Thymus (tissue), 11 donors: ENCODE results near the gene CNOT2. TPM values are rescaled to one million over a fixed set of nuclear protein-coding genes. Genes with fewer than 3 reads are reported as not detected.

Experiments used
- DNase-seq, 9 donors: peaks; one replicate each; pipeline ENCODE4 v3.0.0-alpha.2; 2013; ENCODE audit warnings: low spot score in 9 of 9, low read depth in 6 of 9, missing footprints in 1 of 9
- H3K27ac ChIP-seq, 2 donors: one replicate each; pipeline ENCODE4 v1.5.1; 2013; ENCODE audit warnings: control low read depth in 1 of 2, low read depth in 1 of 2, low read length in 1 of 2, mild to moderate bottlenecking in 1 of 2, moderate library complexity in 1 of 2
- H3K27me3 ChIP-seq, 2 donors: one replicate each; pipeline ENCODE4 v1.5.1; 2013; ENCODE audit warnings: low read length in 1 of 2; ENCODE audit not compliant: control insufficient read depth in 2 of 2, insufficient read depth in 1 of 2
- H3K36me3 ChIP-seq, 2 donors: one replicate each; pipeline ENCODE4 v1.5.1; 2013; ENCODE audit warnings: low read length in 1 of 2, mild to moderate bottlenecking in 1 of 2, moderate library complexity in 1 of 2; ENCODE audit not compliant: control insufficient read depth in 2 of 2, insufficient read depth in 2 of 2
- H3K4me1 ChIP-seq, 2 donors: one replicate each; pipeline ENCODE4 v1.5.1; 2013; ENCODE audit warnings: low read length in 2 of 2; ENCODE audit not compliant: control insufficient read depth in 2 of 2, insufficient read depth in 2 of 2
- H3K4me3 ChIP-seq, 2 donors: one replicate each; pipeline ENCODE4 v1.5.1; 2013; ENCODE audit warnings: low read length in 2 of 2, control low read depth in 1 of 2, mild to moderate bottlenecking in 1 of 2
- H3K9me3 ChIP-seq, 2 donors: one replicate each; pipeline ENCODE4 v1.5.1; 2013; ENCODE audit warnings: low read length in 1 of 2, mild to moderate bottlenecking in 1 of 2; ENCODE audit not compliant: control insufficient read depth in 2 of 2, insufficient read depth in 1 of 2
- WGBS: extraction: QIAGEN DNeasy Blood & Tissue Kit; methylation state at CpG from one replicate; pipeline ENCODE4 v1.1.7; 2013; 5-methylcytosine and 5-hydroxymethylcytosine counted together
- polyA plus RNA-seq: library from polyadenylated mRNA; stranded (reverse); fragments of 200-250 nt; gene quantifications from one replicate; pipeline ENCODE4 v1.2.3, GENCODE V29; 2013
- total RNA-seq: library from RNA; stranded (reverse); fragments of 120-200 nt; gene quantifications from one replicate; pipeline ENCODE4 v1.2.4, GENCODE V29; 2013
- donor health status: healthy.

Gene CNOT2
- total and polyA plus RNA-seq, 2 donors = 54.6 to 124 TPM

GRCh38 chr12:70247653-70248199 is 4.5 kb downstream of the CNOT2 start:
- WGBS = 99% methylated on average over 2 of the region's 2 CpGs
- H3K4me3 ChIP-seq = no peak overlapping the region
- DNase-seq = no peak
- peaks cover 0 to 14% of the 10 kb centered on the region in 2 donors for H3K36me3 ChIP-seq
- H3K27me3 ChIP-seq = no peaks in the 10 kb centered on the region
- no peak overlapping the region for H3K27ac ChIP-seq
- peaks cover 0 to 3% of the 10 kb centered on the region in 2 donors for H3K4me1 ChIP-seq
- no peaks in the 10 kb centered on the region for H3K9me3 ChIP-seq

GRCh38 chr12:70248876-70249275 is 5.6 kb downstream of the CNOT2 start:
- Histone ChIP-seq H3K27ac (no peak overlapping the region), H3K4me3 (no peak overlapping the region), H3K9me3 (no peaks in the 10 kb centered on the region), H3K27me3 (no peaks in the 10 kb centered on the region), H3K36me3 (peaks cover 0 to 14% of the 10 kb centered on the region in 2 donors), H3K4me1 (peaks cover 0 to 3% of the 10 kb centered on the region in 2 donors)
- DNase-seq = no peak
- WGBS = 96% methylated on average over 1 of the region's 1 CpG

- Histone ChIP-seq H3K36me3 (peaks cover 0 to 14% of the 10 kb centered on the region in 2 donors), H3K4me3 (no peak overlapping the region), H3K27ac (no peak overlapping the region), H3K27me3 (no peaks in the 10 kb centered on the region), H3K4me1 (peaks cover 0 to 4% of the 10 kb centered on the region in 2 donors), H3K9me3 (no peaks in the 10 kb centered on the region)
- DNase-seq = no peak
- WGBS = 96% methylated on average over 2 of the region's 2 CpGs
These were observed 6.7 kb downstream of the CNOT2 start for GRCh38 chr12:70249903-70250302.

- DNase-seq = no peak
- H3K4me1 ChIP-seq = peaks cover 0 to 4% of the 10 kb centered on the region in 2 donors
- 95% methylated on average over 2 of the region's 2 CpGs for WGBS
These were observed 8.0 kb downstream of the CNOT2 start for GRCh38 chr12:70251226-70251625.

GRCh38 chr12:70251661-70252060 is 8.4 kb downstream of the CNOT2 start:
- Histone ChIP-seq H3K27me3 (no peaks in the 10 kb centered on the region), H3K27ac (no peak overlapping the region), H3K4me1 (peaks cover 0 to 2% of the 10 kb centered on the region in 2 donors), H3K9me3 (no peaks in the 10 kb centered on the region), H3K36me3 (peaks cover 0 to 14% of the 10 kb centered on the region in 2 donors), H3K4me3 (no peak overlapping the region)
- DNase-seq = no peak
- 88% methylated on average over 2 of the region's 2 CpGs for WGBS

More at GRCh38 chr12:70251226-70251625, 8.0 kb downstream of the CNOT2 start:
- peaks cover 0 to 14% of the 10 kb centered on the region in 2 donors for H3K36me3 ChIP-seq
- H3K4me3 ChIP-seq = no peak overlapping the region
- H3K9me3 ChIP-seq = no peaks in the 10 kb centered on the region
- H3K27me3 ChIP-seq = no peaks in the 10 kb centered on the region
- no peak overlapping the region for H3K27ac ChIP-seq

- H3K36me3 ChIP-seq = peaks cover 0 to 4% of the 10 kb centered on the region in 2 donors
- DNase-seq = no peak
- H3K27ac ChIP-seq = no peak overlapping the region
- no peaks in the 10 kb centered on the region for H3K9me3 ChIP-seq
- no peak overlapping the region for H3K4me3 ChIP-seq
- 97% methylated on average over 4 of the region's 4 CpGs for WGBS
- peaks cover 0 to 2% of the 10 kb centered on the region in 2 donors for H3K4me1 ChIP-seq
- no peaks in the 10 kb centered on the region for H3K27me3 ChIP-seq
These were observed 9.6 kb downstream of the CNOT2 start for GRCh38 chr12:70252832-70253231.

GRCh38 chr12:70254225-70254624 is 11.0 kb downstream of the CNOT2 start:
- no peak overlapping the region for H3K27ac ChIP-seq
- H3K4me1 ChIP-seq = peaks cover 0 to 2% of the 10 kb centered on the region in 2 donors
- no peaks in the 10 kb centered on the region for H3K27me3 ChIP-seq
- H3K9me3 ChIP-seq = no peaks in the 10 kb centered on the region
- WGBS = 98% methylated on average over 5 of the region's 5 CpGs
- no peak for DNase-seq
- H3K36me3 ChIP-seq = peaks cover 0 to 4% of the 10 kb centered on the region in 2 donors
- H3K4me3 ChIP-seq = no peak overlapping the region

GRCh38 chr12:70254846-70255245 is 11.6 kb downstream of the CNOT2 start:
- Histone ChIP-seq H3K4me3 (no peak overlapping the region), H3K36me3 (peaks cover 0 to 4% of the 10 kb centered on the region in 2 donors), H3K9me3 (no peaks in the 10 kb centered on the region), H3K27me3 (no peaks in the 10 kb centered on the region), H3K4me1 (peaks cover 0 to 2% of the 10 kb centered on the region in 2 donors), H3K27ac (no peak overlapping the region)
- DNase-seq = no peak
- 96% methylated on average over 5 of the region's 5 CpGs for WGBS

GRCh38 chr12:70255311-70255710 is 12.1 kb downstream of the CNOT2 start:
- Histone ChIP-seq H3K27me3 (no peaks in the 10 kb centered on the region), H3K4me1 (peaks cover 0 to 2% of the 10 kb centered on the region in 2 donors), H3K27ac (no peak overlapping the region), H3K4me3 (no peak overlapping the region), H3K36me3 (peaks cover 0 to 4% of the 10 kb centered on the region in 2 donors), H3K9me3 (no peaks in the 10 kb centered on the region)
- no peak for DNase-seq
- 85% methylated on average over 3 of the region's 3 CpGs for WGBS
